Progenitor cell of endocrine pancreas (in vitro differentiated cells): ENCODE data around the gene SLC4A9. TPM values are rescaled to one million over a fixed set of nuclear protein-coding genes. Genes with fewer than 3 reads are reported as not detected.

Experiments used
- DNase-seq: peaks from one replicate; pipeline ENCODE4 v3.0.0; 2021; ENCODE audit warnings: low spot score; ENCODE audit not compliant: unreplicated experiment
- H3K27ac Mint-ChIP-seq: 2 replicates; pipeline ENCODE4 v1.8.0; 2021; ENCODE audit warnings: mild to moderate bottlenecking, moderate library complexity, mixed read lengths
- H3K27me3 Mint-ChIP-seq: 2 replicates; pipeline ENCODE4 v1.8.0; 2021; ENCODE audit warnings: mixed read lengths
- H3K36me3 Mint-ChIP-seq: 2 replicates; pipeline ENCODE4 v1.8.0; 2022; ENCODE audit warnings: mixed read lengths; ENCODE audit not compliant: insufficient read depth
- H3K4me1 Mint-ChIP-seq: 2 replicates; pipeline ENCODE4 v1.8.0; 2021; ENCODE audit warnings: low read depth, mixed read lengths
- H3K4me3 Mint-ChIP-seq: 2 replicates; pipeline ENCODE4 v1.8.0; 2021; ENCODE audit warnings: low read depth, mild to moderate bottlenecking, moderate library complexity, mixed read lengths
- H3K9me3 Mint-ChIP-seq: 2 replicates; pipeline ENCODE4 v1.8.0; 2021; ENCODE audit warnings: low read depth, mixed read lengths
- total RNA-seq: library from RNA; stranded (reverse); gene quantifications from 2 replicates; pipeline ENCODE4 v1.2.1, GENCODE V29; 2021
- TF ChIP-seq, protein P1 (sequence below): fragments of 200-600 bp; sonication (generic); IDR thresholded peaks from one replicate; pipeline ENCODE4 v1.5.0; 2021; ENCODE audit warnings: antibody characterized with exemption, mild to moderate bottlenecking; ENCODE audit not compliant: unreplicated experiment

The SLC4A9 gene
- total RNA-seq, 1 donor from 2014 or later = 0.31 TPM

DNA sequence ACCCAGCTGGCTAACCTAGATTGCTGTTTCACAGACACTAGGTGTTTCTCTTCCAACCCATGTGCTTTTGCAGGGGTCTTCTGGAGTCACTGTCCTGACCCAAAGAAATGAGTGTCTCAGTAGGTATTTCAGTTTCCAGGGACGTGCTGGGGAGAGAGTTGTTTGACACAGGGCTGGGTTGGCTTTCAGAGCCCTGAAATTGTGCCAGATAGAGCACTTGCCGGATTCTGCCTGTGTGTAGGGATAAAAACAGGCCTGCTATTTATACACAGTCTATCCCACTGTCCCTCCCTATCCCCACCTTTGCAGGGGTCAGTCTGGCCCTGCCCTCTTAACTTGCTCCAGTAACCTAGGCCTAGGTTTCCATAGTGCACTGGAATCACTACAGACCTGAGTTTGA, 12.6 kb upstream of the SLC4A9 start:
- Mint-ChIP-seq H3K4me3 (peak overlapping the region; percentile 67), H3K27me3 (peaks cover 43% of the 10 kb centered on the region), H3K36me3 (no peaks in the 10 kb centered on the region), H3K27ac (no peak overlapping the region), H3K4me1 (peaks cover 8% of the 10 kb centered on the region), H3K9me3 (no peaks in the 10 kb centered on the region)
- DNase-seq = no peak
- TF ChIP-seq, protein P1, sequence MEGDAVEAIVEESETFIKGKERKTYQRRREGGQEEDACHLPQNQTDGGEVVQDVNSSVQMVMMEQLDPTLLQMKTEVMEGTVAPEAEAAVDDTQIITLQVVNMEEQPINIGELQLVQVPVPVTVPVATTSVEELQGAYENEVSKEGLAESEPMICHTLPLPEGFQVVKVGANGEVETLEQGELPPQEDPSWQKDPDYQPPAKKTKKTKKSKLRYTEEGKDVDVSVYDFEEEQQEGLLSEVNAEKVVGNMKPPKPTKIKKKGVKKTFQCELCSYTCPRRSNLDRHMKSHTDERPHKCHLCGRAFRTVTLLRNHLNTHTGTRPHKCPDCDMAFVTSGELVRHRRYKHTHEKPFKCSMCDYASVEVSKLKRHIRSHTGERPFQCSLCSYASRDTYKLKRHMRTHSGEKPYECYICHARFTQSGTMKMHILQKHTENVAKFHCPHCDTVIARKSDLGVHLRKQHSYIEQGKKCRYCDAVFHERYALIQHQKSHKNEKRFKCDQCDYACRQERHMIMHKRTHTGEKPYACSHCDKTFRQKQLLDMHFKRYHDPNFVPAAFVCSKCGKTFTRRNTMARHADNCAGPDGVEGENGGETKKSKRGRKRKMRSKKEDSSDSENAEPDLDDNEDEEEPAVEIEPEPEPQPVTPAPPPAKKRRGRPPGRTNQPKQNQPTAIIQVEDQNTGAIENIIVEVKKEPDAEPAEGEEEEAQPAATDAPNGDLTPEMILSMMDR = no peak

DNA sequence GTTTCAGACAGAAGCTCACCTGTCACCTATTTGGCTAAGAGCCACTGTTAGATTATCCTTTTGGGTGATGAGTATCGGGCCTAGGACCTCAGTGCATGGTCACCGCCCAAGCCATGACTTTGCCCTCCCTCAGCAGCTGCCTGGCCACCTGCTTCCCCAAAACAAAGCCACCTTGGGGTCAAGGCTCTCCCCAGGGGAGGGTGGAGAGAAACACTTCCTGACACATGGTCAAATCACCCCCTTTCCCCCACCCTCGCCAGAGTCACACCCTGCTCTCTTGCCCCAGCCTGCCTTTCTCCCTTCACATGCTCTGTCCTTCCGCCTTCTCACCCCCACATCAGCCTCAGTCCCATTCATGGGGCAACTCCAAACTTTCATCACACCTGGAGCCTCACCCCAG, 11.9 kb upstream of the SLC4A9 start:
- Mint-ChIP-seq H3K27ac (no peak overlapping the region), H3K36me3 (no peaks in the 10 kb centered on the region), H3K27me3 (peaks cover 39% of the 10 kb centered on the region), H3K4me1 (peaks cover 8% of the 10 kb centered on the region), H3K4me3 (no peak overlapping the region), H3K9me3 (no peaks in the 10 kb centered on the region)
- TF ChIP-seq, protein P1 = no peak
- no peak for DNase-seq

DNA sequence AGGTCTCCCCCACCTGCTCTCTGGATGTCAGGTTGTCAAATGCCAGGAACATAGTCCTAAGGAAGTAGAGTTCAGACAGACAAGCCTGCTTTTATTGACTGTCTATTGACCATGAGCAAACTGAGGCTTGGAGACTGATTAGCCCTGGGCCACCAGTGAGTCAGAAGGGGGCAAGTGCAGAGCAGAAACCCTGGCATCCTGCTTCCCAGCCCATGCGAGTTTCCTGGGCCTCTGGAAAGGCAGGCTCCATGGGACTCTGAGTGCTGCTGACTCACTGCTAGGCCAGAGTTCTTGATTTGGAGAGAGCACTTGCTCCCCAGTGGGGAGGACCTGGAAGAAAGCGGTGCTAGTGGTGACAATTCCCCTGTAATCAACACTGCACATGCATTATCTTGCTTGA, 10.8 kb upstream of the SLC4A9 start:
- no peaks in the 10 kb centered on the region for H3K36me3 Mint-ChIP-seq
- no peak overlapping the region for H3K27ac Mint-ChIP-seq
- H3K4me1 Mint-ChIP-seq = peaks cover 8% of the 10 kb centered on the region
- no peak for DNase-seq
- H3K27me3 Mint-ChIP-seq = peaks cover 33% of the 10 kb centered on the region
- TF ChIP-seq, protein P1 = no peak
- H3K4me3 Mint-ChIP-seq = no peak overlapping the region
- no peaks in the 10 kb centered on the region for H3K9me3 Mint-ChIP-seq

DNA sequence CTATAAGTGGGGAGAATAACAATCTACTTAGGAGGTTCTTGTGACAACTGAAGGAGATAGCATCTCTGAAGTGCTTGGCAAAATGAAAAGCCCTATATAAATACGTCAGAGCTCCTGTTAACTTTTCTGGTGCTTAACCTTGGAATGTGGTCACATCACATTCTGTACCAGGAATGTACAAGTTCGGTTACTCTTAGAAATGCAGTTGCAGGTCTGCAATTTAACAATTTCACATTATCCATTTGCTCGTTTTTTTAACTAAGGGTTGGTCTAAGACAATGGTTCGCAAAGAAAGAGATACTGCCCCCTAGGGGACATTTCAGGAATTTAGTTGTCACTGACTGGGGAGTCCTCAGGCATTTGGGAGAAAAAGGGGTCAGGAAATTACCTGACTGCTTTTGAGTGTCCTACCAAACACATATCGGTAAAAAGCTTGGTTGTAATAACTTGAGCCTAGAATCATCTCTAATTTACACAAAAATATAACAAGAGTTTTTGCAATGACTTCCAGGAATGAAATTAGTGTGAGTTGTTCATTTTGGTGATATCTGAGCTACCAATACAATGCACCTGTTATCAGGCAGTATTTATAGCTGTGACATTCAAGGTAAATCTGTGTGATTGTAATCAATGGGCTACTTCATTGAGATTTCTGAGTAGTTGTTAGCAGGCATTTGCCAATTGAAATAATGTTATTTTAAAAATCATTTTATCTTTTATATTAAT, 8.2 kb upstream of the SLC4A9 start:
- TF ChIP-seq, protein P1 = peak; percentile 92
- H3K27me3 Mint-ChIP-seq = peaks cover 18% of the 10 kb centered on the region
- no peak overlapping the region for H3K4me3 Mint-ChIP-seq
- H3K36me3 Mint-ChIP-seq = no peaks in the 10 kb centered on the region
- peaks cover 5% of the 10 kb centered on the region for H3K4me1 Mint-ChIP-seq
- no peak overlapping the region for H3K27ac Mint-ChIP-seq
- no peaks in the 10 kb centered on the region for H3K9me3 Mint-ChIP-seq
- peak; percentile 51 for DNase-seq

DNA sequence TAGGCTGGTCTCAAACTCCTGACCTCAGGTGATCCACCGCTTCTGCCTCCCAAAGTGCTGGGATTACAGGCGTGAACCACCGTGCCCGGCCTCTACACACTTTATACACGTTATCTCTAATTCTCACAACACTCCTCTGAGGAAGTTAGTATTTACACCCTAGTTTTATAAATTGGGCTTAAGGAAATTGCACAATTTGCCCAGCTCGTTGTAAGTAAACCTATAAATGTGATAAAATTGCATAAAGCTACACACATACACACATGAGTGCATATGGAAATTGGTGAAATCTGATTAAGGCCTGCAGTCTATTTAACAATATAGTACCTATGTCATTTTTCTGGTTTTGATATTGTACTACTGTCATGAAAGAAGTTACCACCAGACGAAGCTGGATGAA, 4.4 kb upstream of the SLC4A9 start:
- Mint-ChIP-seq H3K4me3 (no peak overlapping the region), H3K4me1 (peaks cover 8% of the 10 kb centered on the region), H3K27me3 (peaks cover 13% of the 10 kb centered on the region), H3K9me3 (no peaks in the 10 kb centered on the region), H3K27ac (no peak overlapping the region), H3K36me3 (no peaks in the 10 kb centered on the region)
- TF ChIP-seq, protein P1 = no peak
- DNase-seq = no peak
